Measurements from ENCODE around the gene GAB2.

Gene GAB2

DNA sequence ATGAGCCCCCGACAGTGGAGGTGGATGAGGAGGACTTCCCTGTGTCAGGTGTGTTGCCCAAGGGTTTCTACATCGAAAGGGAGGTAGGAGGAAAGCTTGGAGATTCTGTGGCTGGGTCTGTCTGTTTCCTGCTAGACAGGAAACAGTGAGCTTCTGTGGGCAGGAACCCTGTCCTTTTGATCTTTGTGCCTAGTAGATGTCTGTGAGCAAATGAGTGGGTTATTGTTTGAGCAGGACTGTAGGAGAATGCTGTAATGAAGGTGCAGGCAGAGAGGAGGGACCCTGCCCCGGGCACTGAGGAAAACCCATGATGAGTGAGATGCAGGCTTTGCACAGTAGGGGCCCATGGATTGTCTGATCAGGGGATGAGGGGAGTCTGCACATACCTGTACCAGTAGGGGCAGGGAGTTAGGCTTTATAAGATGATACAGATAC, 214.9 kb downstream of the GAB2 start:
- TF ChIP-seq, protein P1, sequence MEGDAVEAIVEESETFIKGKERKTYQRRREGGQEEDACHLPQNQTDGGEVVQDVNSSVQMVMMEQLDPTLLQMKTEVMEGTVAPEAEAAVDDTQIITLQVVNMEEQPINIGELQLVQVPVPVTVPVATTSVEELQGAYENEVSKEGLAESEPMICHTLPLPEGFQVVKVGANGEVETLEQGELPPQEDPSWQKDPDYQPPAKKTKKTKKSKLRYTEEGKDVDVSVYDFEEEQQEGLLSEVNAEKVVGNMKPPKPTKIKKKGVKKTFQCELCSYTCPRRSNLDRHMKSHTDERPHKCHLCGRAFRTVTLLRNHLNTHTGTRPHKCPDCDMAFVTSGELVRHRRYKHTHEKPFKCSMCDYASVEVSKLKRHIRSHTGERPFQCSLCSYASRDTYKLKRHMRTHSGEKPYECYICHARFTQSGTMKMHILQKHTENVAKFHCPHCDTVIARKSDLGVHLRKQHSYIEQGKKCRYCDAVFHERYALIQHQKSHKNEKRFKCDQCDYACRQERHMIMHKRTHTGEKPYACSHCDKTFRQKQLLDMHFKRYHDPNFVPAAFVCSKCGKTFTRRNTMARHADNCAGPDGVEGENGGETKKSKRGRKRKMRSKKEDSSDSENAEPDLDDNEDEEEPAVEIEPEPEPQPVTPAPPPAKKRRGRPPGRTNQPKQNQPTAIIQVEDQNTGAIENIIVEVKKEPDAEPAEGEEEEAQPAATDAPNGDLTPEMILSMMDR (IDR thresholded peaks at IDR 0.05; ENCODE audit: low read depth, low read length, missing control alignments) = no peak
- no peak overlapping the region for H3K4me3 ChIP-seq (ENCODE audit: low read depth, low read length)
- in situ Hi-C loops (cut with HindIII; ENCODE audit: low sequenced_read_pairs) = no loop called here
- DNase-seq (ENCODE audit: low read depth) = no peak

DNA sequence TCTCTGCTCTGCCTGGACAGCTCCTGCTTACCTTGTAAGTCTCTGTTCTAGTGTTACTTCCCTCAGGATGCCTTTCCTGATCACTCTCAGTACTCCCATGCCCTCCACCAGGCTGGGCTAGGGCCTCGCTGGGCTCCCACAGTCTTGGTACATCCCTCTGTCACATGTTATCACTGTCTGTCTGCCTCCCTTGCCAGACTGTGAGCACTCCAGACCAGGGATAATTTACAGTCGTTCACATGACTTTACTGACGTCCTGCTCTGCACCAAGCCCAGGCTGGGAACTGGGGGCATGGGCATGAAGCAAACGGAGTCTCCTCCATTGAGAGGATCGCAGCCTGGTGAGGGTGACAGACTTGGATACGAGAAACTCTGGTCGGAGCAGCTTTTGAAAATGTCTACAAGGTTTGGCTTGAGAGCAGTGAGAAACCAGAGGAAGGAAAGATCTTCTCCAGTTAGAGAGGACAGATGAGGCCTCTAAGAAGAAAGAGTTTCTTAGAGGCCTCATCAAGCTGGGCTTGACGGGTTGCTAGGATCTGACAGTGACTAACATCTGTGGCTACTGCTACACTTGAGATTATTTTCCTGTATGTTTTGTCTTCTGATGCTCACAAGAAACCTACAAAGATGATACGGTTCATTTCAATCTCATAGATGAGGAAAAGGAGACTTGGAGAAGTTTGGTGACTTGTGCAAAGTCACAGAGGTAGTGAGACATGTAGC, 216.4 kb downstream of the GAB2 start:
- no peak overlapping the region for H3K4me3 ChIP-seq (ENCODE audit: low read depth, low read length)
- in situ Hi-C loops (cut with HindIII; ENCODE audit: low sequenced_read_pairs) = no loop called here
- no peak for DNase-seq (ENCODE audit: low read depth)
- TF ChIP-seq, protein P1 (IDR thresholded peaks at IDR 0.05; ENCODE audit: low read depth, low read length, missing control alignments) = no peak

DNA sequence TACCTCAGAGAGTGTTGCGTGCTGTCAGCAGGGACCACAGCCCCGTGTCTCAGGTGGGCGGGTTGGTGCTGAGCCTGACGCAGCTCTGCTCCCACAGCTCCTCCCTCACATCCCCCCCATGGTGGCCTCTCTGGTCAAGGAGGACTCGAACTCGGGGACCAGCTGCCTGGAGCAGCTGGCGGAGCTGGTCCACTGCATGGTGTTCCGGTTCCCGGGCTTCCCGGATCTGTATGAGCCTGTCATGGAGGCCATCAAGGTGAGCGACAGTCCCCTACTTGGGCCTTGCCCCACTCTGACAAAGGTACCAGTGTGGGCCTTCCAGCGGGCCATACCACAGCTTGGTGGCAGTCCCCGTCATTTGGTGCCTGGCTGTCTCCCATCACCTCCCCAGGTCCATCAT, 217.1 kb downstream of the GAB2 start:
- no peak for DNase-seq (ENCODE audit: low read depth)
- TF ChIP-seq, protein P1 (IDR thresholded peaks at IDR 0.05; ENCODE audit: low read depth, low read length, missing control alignments) = no peak
- in situ Hi-C loops (cut with HindIII; ENCODE audit: low sequenced_read_pairs) = no loop called here
- no peak overlapping the region for H3K4me3 ChIP-seq (ENCODE audit: low read depth, low read length)

DNA sequence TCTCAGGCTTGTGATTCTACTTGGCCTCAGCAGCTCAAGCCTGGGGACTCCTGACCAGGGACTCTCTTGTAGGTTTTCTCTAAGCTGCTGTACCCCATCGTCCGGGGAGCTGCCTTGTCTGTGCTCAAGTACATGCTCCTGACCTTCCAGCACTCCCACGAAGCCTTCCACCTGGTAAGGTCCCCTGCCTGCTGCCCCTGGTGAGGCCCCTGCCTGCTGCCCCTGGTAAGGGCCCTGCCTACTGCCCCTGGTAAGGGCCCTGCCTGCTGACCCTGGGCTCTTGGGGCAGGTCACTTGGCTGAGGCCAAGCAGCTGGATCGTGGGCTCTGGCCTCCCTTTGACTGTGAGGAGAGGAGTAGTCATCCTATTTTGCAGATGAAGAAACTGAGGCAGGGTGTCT, 217.6 kb downstream of the GAB2 start:
- TF ChIP-seq, protein P1 (IDR thresholded peaks at IDR 0.05; ENCODE audit: low read depth, low read length, missing control alignments) = no peak
- H3K4me3 ChIP-seq (ENCODE audit: low read depth, low read length) = no peak overlapping the region
- no peak for DNase-seq (ENCODE audit: low read depth)
- in situ Hi-C loops (cut with HindIII; ENCODE audit: low sequenced_read_pairs) = no loop called here

DNA sequence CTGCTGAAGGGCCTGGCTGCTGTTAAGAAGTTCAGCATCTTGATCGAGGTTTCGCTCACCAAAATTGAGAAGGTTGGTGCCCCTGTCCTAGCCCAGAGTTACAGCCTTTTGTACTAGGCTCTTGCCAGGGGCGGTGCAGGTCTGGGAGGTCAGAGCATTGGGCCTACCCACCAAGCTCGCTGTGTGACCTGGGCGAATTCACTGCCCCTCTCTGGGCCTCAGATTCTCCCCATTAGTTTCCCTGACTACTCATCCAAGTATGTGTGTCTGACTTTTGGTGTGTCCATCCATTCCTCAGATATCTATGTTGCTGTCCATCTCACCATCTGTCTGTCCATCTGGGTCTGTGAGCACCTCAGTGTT, 218.0 kb downstream of the GAB2 start:
- TF ChIP-seq, protein P1 (IDR thresholded peaks at IDR 0.05; ENCODE audit: low read depth, low read length, missing control alignments) = no peak

DNA sequence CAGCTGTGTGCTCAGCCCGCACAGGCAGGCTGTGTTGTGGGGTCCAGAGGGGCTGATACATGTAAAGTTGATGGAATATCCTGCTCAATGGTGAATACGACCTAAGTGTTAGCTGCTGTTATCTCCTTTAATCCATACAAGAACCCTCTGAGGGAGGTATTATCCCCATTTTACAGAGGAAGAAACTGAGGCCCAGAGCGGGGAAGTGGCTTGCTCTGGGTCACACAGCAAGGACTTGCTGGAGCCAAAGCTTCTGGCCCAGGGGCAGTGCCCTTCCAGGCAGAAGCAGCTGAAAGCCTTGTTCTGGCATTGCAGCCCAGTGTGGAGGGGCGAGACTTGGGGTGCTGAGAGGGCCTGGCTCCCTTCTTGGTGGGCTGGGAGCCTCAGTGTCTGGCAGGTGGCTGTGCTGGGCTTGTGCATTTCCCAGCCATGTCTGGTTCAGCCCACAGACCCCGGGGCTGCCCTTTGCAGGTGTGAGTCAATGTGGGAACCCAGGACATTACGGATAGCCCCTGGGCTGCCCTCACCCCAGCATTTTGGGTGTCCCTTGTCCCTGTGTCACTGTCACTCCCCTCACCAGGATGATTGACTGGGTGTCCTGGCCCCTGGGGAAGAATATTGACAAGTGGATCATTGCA, 218.5 kb downstream of the GAB2 start:
- TF ChIP-seq, protein P1 (IDR thresholded peaks at IDR 0.05; ENCODE audit: low read depth, low read length, missing control alignments) = no peak
- no peak for DNase-seq (ENCODE audit: low read depth)
- H3K4me3 ChIP-seq (ENCODE audit: low read depth, low read length) = no peak overlapping the region
- in situ Hi-C loops (cut with HindIII; ENCODE audit: low sequenced_read_pairs) = no loop called here

More for the DNA sequence above, 218.0 kb downstream of the GAB2 start:
- in situ Hi-C loops (cut with HindIII; ENCODE audit: low sequenced_read_pairs) = no loop called here
- no peak overlapping the region for H3K4me3 ChIP-seq (ENCODE audit: low read depth, low read length)
- no peak for DNase-seq (ENCODE audit: low read depth)

Measured in astrocyte of the cerebellum (primary cell).